Mesenchymal stem cell (in vitro differentiated cells and primary cell): ENCODE data around the gene STAMBP.

Source experiments
- DNase-seq: peaks from one replicate; pipeline ENCODE4 v3.0.0-alpha.2; 2013
- H2AFZ ChIP-seq: one replicate; pipeline ENCODE4 v1.6.1; 2013; ENCODE audit warnings: low read depth, mild to moderate bottlenecking, control low read depth, inconsistent platforms, low read length, moderate library complexity
- H2AK5ac ChIP-seq: 2 replicates; pipeline ENCODE4 v1.6.1; 2013; ENCODE audit warnings: low read length, moderate library complexity, mild to moderate bottlenecking, inconsistent platforms; ENCODE audit not compliant: severe bottlenecking
- H2BK120ac ChIP-seq: one replicate; pipeline ENCODE4 v1.6.1; 2013; ENCODE audit warnings: low read depth, mild to moderate bottlenecking, inconsistent platforms, low read length, moderate library complexity
- H2BK12ac ChIP-seq, 2 experiments: one replicate each; pipeline ENCODE4 v1.6.1; 2013; ENCODE audit warnings: inconsistent platforms in 2 of 2, low read length in 2 of 2, mild to moderate bottlenecking in 2 of 2, moderate library complexity in 2 of 2, control low read depth in 1 of 2
- H2BK15ac ChIP-seq: one replicate; pipeline ENCODE4 v1.6.1; 2013; ENCODE audit warnings: mild to moderate bottlenecking, low read depth, inconsistent platforms; ENCODE audit not compliant: poor library complexity, severe bottlenecking
- H2BK5ac ChIP-seq: 2 replicates; pipeline ENCODE4 v1.6.1; 2013; ENCODE audit warnings: low read depth, mild to moderate bottlenecking, low read length, control low read depth, inconsistent platforms; ENCODE audit not compliant: poor library complexity, severe bottlenecking
- H3K14ac ChIP-seq, 2 experiments: one replicate each; pipeline ENCODE4 v1.6.1; 2013; ENCODE audit warnings: inconsistent platforms in 2 of 2, low read length in 2 of 2, control low read depth in 1 of 2, mild to moderate bottlenecking in 1 of 2, moderate library complexity in 1 of 2
- H3K18ac ChIP-seq, 2 experiments: one replicate each; pipeline ENCODE4 v1.6.1; 2013; ENCODE audit warnings: inconsistent platforms in 2 of 2, low read length in 2 of 2, control low read depth in 1 of 2, low read depth in 1 of 2, mild to moderate bottlenecking in 1 of 2
- H3K23ac ChIP-seq, 2 experiments: one replicate each; pipeline ENCODE4 v1.6.1; 2013; ENCODE audit warnings: inconsistent platforms in 2 of 2, low read length in 2 of 2, mild to moderate bottlenecking in 2 of 2, moderate library complexity in 2 of 2, control low read depth in 1 of 2
- H3K27ac ChIP-seq: 2 replicates; pipeline ENCODE4 v1.5.1; 2013; ENCODE audit warnings: mild to moderate bottlenecking, moderate library complexity, low read length, control low read depth, inconsistent platforms; ENCODE audit not compliant: poor library complexity, severe bottlenecking
- H3K27me3 ChIP-seq, 2 experiments: 2 replicates each; pipeline versions ENCODE4 v1.6.1 to v1.7.0; 2013; ENCODE audit warnings: low read length in 2 of 2, mild to moderate bottlenecking in 2 of 2, moderate library complexity in 2 of 2, control low read depth in 1 of 2, inconsistent platforms in 1 of 2; ENCODE audit not compliant: control insufficient read depth in 1 of 2, insufficient read depth in 1 of 2
- H3K36me3 ChIP-seq, 2 experiments: 2 replicates each; pipeline versions ENCODE4 v1.6.1 to v1.7.0; 2013; ENCODE audit warnings: low read length in 2 of 2, control low read depth in 1 of 2, inconsistent platforms in 1 of 2, low read depth in 1 of 2, mild to moderate bottlenecking in 1 of 2; ENCODE audit not compliant: insufficient read depth in 2 of 2, control insufficient read depth in 1 of 2
- H3K4ac ChIP-seq, 2 experiments: one replicate each; pipeline ENCODE4 v1.6.1; 2013; ENCODE audit warnings: inconsistent platforms in 2 of 2, low read length in 2 of 2, mild to moderate bottlenecking in 2 of 2, moderate library complexity in 2 of 2, control low read depth in 1 of 2, low read depth in 1 of 2
- H3K4me1 ChIP-seq: 2 replicates; pipeline ENCODE4 v1.6.1; 2013; ENCODE audit warnings: low read depth, low read length, control low read depth; ENCODE audit not compliant: control insufficient read depth, insufficient read depth
- H3K4me2 ChIP-seq: 2 replicates; pipeline ENCODE4 v1.6.1; 2013; ENCODE audit warnings: low read length, mild to moderate bottlenecking, inconsistent platforms; ENCODE audit not compliant: poor library complexity, severe bottlenecking
- H3K4me3 ChIP-seq, 2 experiments: 2 replicates each; pipeline versions ENCODE4 v1.5.1 to v1.7.0; 2013; ENCODE audit warnings: low read length in 2 of 2, mild to moderate bottlenecking in 2 of 2, control low read depth in 1 of 2, low read depth in 1 of 2; ENCODE audit not compliant: insufficient read depth in 1 of 2
- H3K79me1 ChIP-seq: replicated peaks from 2 replicates; pipeline ENCODE4 v1.6.1; 2013; ENCODE audit warnings: mild to moderate bottlenecking, control low read depth, low read length, inconsistent platforms; ENCODE audit not compliant: poor library complexity, severe bottlenecking
- H3K9ac ChIP-seq: 2 replicates; pipeline ENCODE4 v1.7.0; 2013; ENCODE audit warnings: mild to moderate bottlenecking, low read length, moderate library complexity
- H3K9me3 ChIP-seq: 2 replicates; pipeline ENCODE4 v1.7.0; 2013; ENCODE audit warnings: mild to moderate bottlenecking, low read length; ENCODE audit not compliant: control insufficient read depth
- H4K8ac ChIP-seq: one replicate; pipeline ENCODE4 v1.6.1; 2013; ENCODE audit warnings: inconsistent platforms, mild to moderate bottlenecking, low read length, moderate library complexity
- H4K91ac ChIP-seq: one replicate; pipeline ENCODE4 v1.6.1; 2013; ENCODE audit warnings: mild to moderate bottlenecking, low read length, inconsistent platforms
- WGBS: methylation state at CpG from one replicate; pipeline ENCODE4 v1.1.7; 2013; ENCODE audit warnings: mixed read lengths; 5-methylcytosine and 5-hydroxymethylcytosine counted together

The STAMBP gene

GRCh38 chr2:73922681-73923080 lies 93.9 kb downstream of the STAMBP start:
- no peak overlapping the region for H4K91ac ChIP-seq
- no peak overlapping the region for H2BK12ac ChIP-seq
- H2AFZ ChIP-seq: no peak overlapping the region
- peaks cover 0 to 14% of the 10 kb centered on the region in 2 experiments for H3K36me3 ChIP-seq
- no peak for DNase-seq
- H3K23ac ChIP-seq: no peak overlapping the region
- H2BK5ac ChIP-seq: no peak overlapping the region
- H3K27ac ChIP-seq: no peak overlapping the region
- no peak overlapping the region for H2BK120ac ChIP-seq
- no peak overlapping the region for H3K4me3 ChIP-seq
- H3K4me1 ChIP-seq: no peaks in the 10 kb centered on the region
- no peaks in the 10 kb centered on the region for H3K79me1 ChIP-seq
- H3K14ac ChIP-seq: no peak overlapping the region
- no peak overlapping the region for H4K8ac ChIP-seq
- WGBS: 83% methylated on average over 5 of the region's 5 CpGs
- H3K9me3 ChIP-seq: no peaks in the 10 kb centered on the region
- no peak overlapping the region for H3K18ac ChIP-seq
- no peak overlapping the region for H2AK5ac ChIP-seq
- H3K27me3 ChIP-seq: peaks cover 0 to 54% of the 10 kb centered on the region in 2 experiments
- no peak overlapping the region for H3K4me2 ChIP-seq
- no peak overlapping the region for H3K9ac ChIP-seq
- H2BK15ac ChIP-seq: no peak overlapping the region
- no peak overlapping the region for H3K4ac ChIP-seq
